GM21526 (cell line): ENCODE results near the gene PCNX1.

Experiments used
- ATAC-seq: cut with Tn5 transposase; IDR thresholded peaks from one replicate; pipeline ENCODE4 v1.9.1; 2021; ENCODE audit warnings: moderate library complexity; ENCODE audit not compliant: unreplicated experiment, low FRiP score

The PCNX1 gene

GRCh38 chr14:70954068-70954467, 46.8 kb downstream of the PCNX1 start:
- no peak for ATAC-seq

- no peak for ATAC-seq
These were observed 48.6 kb downstream of the PCNX1 start for GRCh38 chr14:70955543-70956480.

DNA sequence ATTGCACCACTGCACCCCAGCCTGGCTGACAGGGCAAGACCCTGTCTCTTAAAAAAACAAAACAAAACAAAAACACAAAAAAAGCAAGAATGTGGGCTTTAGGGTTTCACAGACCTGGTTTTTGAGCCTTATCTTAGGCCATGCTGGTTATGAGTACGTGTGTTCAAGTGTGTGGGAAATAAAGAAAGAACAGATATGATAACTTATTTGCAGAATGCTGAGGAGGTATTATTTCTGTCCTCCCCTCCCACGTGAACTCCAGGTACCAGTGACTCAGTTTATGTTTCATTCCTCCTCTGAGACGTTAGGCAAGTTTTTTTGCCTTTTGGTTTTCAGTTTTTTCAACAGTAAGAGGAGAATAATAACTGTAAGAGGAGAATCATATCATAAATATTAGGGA, 49.3 kb downstream of the PCNX1 start:
- no peak for ATAC-seq

- ATAC-seq = no peak
These were observed 50.5 kb downstream of the PCNX1 start for GRCh38 chr14:70957710-70958109.

GRCh38 chr14:70962935-70963334, 55.7 kb downstream of the PCNX1 start:
- ATAC-seq = no peak

- no peak for ATAC-seq
These were observed 57.2 kb downstream of the PCNX1 start for GRCh38 chr14:70964492-70964891.

DNA sequence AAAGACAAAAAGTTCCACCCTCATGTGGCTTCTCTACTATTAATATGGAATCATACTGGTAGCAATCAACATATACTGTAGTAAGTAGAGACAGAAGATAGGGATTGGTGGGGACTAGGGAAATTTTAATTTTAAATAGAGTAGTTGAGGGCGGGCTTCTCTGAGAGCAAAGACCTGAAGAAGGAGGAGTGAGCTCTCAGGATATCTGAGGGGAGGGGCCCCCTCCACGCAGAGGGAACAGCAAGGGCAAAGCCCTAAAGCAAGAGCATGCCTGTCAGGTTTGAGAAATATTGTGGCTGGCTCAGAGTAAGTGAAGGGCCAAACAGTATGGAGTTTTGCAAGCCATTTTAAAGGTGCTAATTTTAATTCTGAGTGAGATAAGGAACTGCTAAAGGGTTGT, 64.3 kb downstream of the PCNX1 start:
- ATAC-seq = no peak

DNA sequence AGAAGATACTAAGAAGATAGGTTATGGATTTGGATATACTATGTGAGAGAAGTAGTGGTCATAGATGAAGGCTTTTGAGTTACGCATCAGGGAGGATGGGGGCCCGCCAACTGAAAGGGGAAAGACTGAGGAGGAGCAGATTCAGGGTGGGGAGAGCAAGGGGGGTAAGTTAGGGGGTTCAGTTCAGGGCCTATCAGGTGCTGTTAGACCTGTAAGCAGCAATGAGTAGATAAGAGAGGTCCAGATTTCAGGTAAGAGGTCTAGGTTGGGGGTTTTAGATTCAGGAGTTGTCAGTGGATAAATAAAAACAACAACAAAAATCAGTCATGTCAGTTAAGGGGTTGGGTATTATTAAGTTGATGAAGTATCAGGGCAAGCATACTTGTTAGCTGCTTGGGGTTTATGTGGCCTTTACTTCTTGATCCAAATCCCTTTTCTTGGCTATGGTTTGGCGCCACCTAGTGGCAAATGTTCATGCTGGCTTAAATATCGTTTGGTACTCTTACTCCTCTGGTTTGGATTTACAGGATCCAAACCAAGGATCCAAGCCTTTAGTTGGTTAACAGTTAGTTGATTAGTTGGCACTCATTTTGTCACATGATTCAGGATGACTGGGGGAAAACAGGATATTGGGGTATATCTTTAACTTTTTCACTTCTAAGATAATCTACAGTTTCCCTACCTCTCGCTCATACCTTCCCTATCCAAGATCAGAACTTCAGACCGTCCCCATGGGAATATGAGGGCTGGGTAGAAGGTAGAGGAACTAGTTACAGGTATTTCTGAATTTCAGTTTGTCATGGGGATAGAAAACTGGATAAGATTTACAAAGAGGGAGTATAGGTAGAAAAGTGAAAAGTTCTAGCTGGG, 65.1 kb downstream of the PCNX1 start:
- no peak for ATAC-seq

DNA sequence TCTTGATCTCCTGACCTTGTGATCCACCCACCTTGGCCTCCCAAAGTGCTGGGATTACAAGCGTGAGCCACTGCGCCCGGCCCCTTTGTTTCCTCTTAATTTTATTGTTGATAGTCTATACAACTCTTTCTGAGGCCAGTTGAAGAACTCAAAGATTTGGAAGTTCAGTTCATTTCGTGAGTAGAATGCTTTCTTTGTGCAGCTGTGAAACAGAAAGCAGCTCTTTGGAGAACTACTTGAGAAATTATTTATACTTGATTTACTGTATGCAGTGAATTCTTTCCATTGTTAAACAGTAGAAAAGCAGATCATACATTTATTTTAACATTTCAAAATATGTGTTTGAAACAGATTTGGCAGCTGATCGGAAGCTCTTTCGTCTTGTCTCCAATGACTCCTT, 69.3 kb downstream of the PCNX1 start:
- ATAC-seq = no peak

- ATAC-seq = no peak
These were observed 74.0 kb downstream of the PCNX1 start for GRCh38 chr14:70981000-70981952.

GRCh38 chr14:70982200-70982599, 74.9 kb downstream of the PCNX1 start:
- no peak for ATAC-seq

GRCh38 chr14:70987041-70987440, 79.8 kb downstream of the PCNX1 start:
- ATAC-seq = no peak

- ATAC-seq = no peak
These were observed 81.2 kb downstream of the PCNX1 start for GRCh38 chr14:70988452-70988851.

- no peak for ATAC-seq
These were observed 86.7 kb downstream of the PCNX1 start for GRCh38 chr14:70993931-70994330.

DNA sequence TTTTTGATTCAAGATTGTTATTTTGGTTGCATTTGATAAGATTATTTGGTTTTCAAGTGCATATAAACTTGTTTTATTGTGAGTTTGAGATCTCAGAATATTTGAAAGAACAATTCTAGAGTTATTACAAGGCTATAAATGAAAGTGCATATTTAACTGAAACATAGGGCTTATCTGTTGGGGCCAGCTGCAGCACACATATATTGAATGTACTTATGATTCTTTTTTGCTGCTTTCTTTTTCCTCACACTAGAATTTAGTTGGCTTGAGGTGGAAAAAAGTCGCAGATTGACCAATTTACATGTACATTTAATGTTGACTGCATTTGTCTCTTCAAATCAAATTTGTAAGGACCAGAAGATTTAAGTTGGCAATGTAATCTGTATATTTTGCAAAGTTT, 88.0 kb downstream of the PCNX1 start:
- no peak for ATAC-seq

- no peak for ATAC-seq
These were observed 88.4 kb downstream of the PCNX1 start for GRCh38 chr14:70995671-70996070.

DNA sequence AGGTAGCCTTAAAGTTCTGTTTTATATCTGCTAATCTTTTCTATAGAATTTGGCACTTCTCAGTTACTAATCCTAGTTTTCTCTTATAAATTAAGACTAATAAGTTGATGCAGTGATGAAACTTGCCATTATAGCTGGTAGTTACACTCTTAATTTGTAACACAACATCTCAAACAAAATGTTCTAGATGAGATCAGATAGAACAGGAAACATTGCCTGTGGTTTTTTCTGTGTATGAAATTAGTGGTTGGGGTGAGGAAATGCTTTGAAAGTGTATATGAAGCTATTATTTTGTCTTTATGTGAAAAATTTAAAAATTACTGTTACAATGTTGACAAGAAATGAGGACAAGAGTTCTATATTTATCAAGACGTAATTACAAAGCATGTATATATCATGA, 91.9 kb downstream of the PCNX1 start:
- ATAC-seq = no peak

DNA sequence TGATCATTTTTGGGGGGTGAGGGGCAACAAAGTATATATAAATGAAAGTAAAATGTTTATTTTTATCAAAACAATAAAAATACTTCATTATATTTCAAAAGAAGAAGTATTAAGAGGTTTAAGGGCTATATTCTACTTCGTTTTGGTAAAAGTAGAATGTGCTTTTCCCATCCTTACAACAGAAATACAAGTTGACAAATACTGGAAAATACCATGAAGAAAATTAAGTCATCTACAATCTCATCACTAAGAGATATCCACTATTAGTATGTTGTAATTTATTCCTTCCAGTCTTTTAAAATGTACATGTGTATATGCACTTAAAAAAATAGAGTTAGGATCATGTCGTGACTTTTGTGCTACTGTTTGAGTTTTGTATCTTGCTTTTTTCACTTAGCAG, 92.8 kb downstream of the PCNX1 start:
- ATAC-seq = no peak

- ATAC-seq = no peak
These were observed 94.5 kb downstream of the PCNX1 start for GRCh38 chr14:71001742-71002141.

DNA sequence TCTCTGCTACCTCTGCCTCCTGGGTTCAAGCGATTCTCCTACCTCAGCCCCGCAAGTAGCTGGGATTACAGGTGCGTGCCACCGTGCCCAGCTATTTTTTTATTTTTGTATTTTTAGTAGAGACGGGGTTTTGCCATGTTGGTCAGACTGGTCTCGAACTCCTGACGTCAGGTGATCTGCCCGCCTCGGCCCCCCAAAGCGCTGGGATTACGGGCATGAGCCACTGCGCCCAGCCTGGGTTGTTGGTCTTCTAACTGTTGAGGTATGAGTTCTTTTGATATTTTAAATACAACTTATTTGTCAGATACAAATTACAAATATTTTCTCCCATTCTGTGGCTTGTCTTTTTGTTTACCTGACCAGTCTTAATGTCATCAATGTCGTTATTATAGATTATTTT, 95.9 kb downstream of the PCNX1 start:
- ATAC-seq = no peak
